Liver (tissue), 9 donors: ENCODE measurements around the gene MAN1C1. TPM values are rescaled to one million over a fixed set of nuclear protein-coding genes. Genes with fewer than 3 reads are reported as not detected.
A peak's percentile ranks its signal among the peaks of the same experiment; 100 is the strongest.

Experiments
- DNase-seq: peaks from one replicate; pipeline ENCODE4 v3.0.0-alpha.2; 2017; ENCODE audit warnings: low spot score
- H3K27ac ChIP-seq, 2 donors: one replicate each; pipeline ENCODE4 v1.7.0; 2013; ENCODE audit warnings: inconsistent platforms in 2 of 2, low read length in 2 of 2, control low read depth in 1 of 2, low read depth in 1 of 2, mild to moderate bottlenecking in 1 of 2
- H3K27me3 ChIP-seq, 4 donors: one replicate each; pipeline versions ENCODE4 v1.6.1 to v1.7.0; 2013; ENCODE audit warnings: low read length in 3 of 4, inconsistent platforms in 1 of 4, mild to moderate bottlenecking in 1 of 4, moderate library complexity in 1 of 4; ENCODE audit not compliant: control insufficient read depth in 4 of 4, insufficient read depth in 4 of 4
- H3K36me3 ChIP-seq, 4 donors: one replicate each; pipeline versions ENCODE4 v1.6.1 to v1.7.0; 2013; ENCODE audit warnings: low read length in 3 of 4, mild to moderate bottlenecking in 3 of 4, low read depth in 1 of 4, moderate library complexity in 1 of 4; ENCODE audit not compliant: control insufficient read depth in 4 of 4, insufficient read depth in 3 of 4
- H3K4me1 ChIP-seq, 4 donors: one replicate each; pipeline versions ENCODE4 v1.6.1 to v1.7.0; 2013; ENCODE audit warnings: low read length in 3 of 4, mild to moderate bottlenecking in 3 of 4, moderate library complexity in 1 of 4; ENCODE audit not compliant: control insufficient read depth in 4 of 4, insufficient read depth in 4 of 4
- H3K4me3 ChIP-seq, 3 donors: one replicate each; pipeline versions ENCODE4 v1.6.1 to v1.7.0; 2013; ENCODE audit warnings: low read length in 3 of 3, control low read depth in 1 of 3, low read depth in 1 of 3, mild to moderate bottlenecking in 1 of 3
- H3K9ac ChIP-seq, 2 donors: one replicate each; pipeline ENCODE4 v1.7.0; 2013; ENCODE audit warnings: low read length in 2 of 2, mild to moderate bottlenecking in 2 of 2, moderate library complexity in 2 of 2, control low read depth in 1 of 2, low read depth in 1 of 2
- H3K9me3 ChIP-seq, 4 donors: one replicate each; pipeline versions ENCODE4 v1.6.1 to v1.7.0; 2013; ENCODE audit warnings: low read length in 3 of 4; ENCODE audit not compliant: control insufficient read depth in 4 of 4
- ATF3 ChIP-seq: IDR thresholded peaks from 2 replicates; pipeline ENCODE4 v1.6.1; 2016; ENCODE audit warnings: antibody characterized with exemption
- CTCF ChIP-seq: fragments of 150-350 bp; IDR thresholded peaks from 2 replicates; pipeline ENCODE4 v1.5.1; 2017; ENCODE audit warnings: improper control_type of control experiment, low read depth, low read length; ENCODE audit not compliant: missing input control
- EGR1 ChIP-seq, 2 donors: IDR thresholded peaks; 2 replicates each; pipeline ENCODE4 v1.6.1; 2016 to 2018; ENCODE audit warnings: antibody characterized with exemption in 2 of 2, low read depth in 2 of 2
- FOXA1 ChIP-seq: IDR thresholded peaks from 2 replicates; pipeline ENCODE4 v1.6.1; 2016; ENCODE audit warnings: antibody characterized with exemption
- GABPA ChIP-seq, 2 donors: IDR thresholded peaks in 1 of 2; conservative IDR thresholded peaks in 1 of 2; 2 replicates each; pipeline ENCODE4 v1.6.1; 2016; ENCODE audit warnings: antibody characterized with exemption in 2 of 2, mild to moderate bottlenecking in 1 of 2, moderate library complexity in 1 of 2
- HNF4A ChIP-seq, 2 donors: conservative IDR thresholded peaks; 2 replicates each; pipeline ENCODE4 v1.6.1; 2016; ENCODE audit warnings: antibody characterized with exemption in 2 of 2, mild to moderate bottlenecking in 2 of 2
- HNF4G ChIP-seq: IDR thresholded peaks from 2 replicates; pipeline ENCODE4 v1.6.1; 2016; ENCODE audit warnings: antibody characterized with exemption
- JUND ChIP-seq, 2 donors: IDR thresholded peaks; 2 replicates each; pipeline ENCODE4 v1.6.1; 2016; ENCODE audit warnings: antibody characterized with exemption in 2 of 2
- MAX ChIP-seq: IDR thresholded peaks from 2 replicates; pipeline ENCODE4 v1.6.1; 2016; ENCODE audit warnings: antibody characterized with exemption
- NR2F2 ChIP-seq: IDR thresholded peaks from 2 replicates; pipeline ENCODE4 v1.6.1; 2016; ENCODE audit warnings: antibody characterized with exemption
- RAD21 ChIP-seq, 2 donors: IDR thresholded peaks; 2 replicates each; pipeline ENCODE4 v1.6.1; 2016; ENCODE audit warnings: antibody characterized with exemption in 2 of 2, mild to moderate bottlenecking in 2 of 2
- REST ChIP-seq: IDR thresholded peaks from 2 replicates; pipeline ENCODE4 v1.6.1; 2016; ENCODE audit warnings: antibody characterized with exemption, mild to moderate bottlenecking
- RXRA ChIP-seq, 2 donors: IDR thresholded peaks; 2 replicates each; pipeline ENCODE4 v1.6.1; 2017 to 2018; ENCODE audit warnings: antibody characterized with exemption in 2 of 2, mild to moderate bottlenecking in 1 of 2
- SP1 ChIP-seq: IDR thresholded peaks from 2 replicates; pipeline ENCODE4 v1.6.1; 2018; ENCODE audit warnings: antibody characterized with exemption, mild to moderate bottlenecking
- YY1 ChIP-seq: IDR thresholded peaks from 2 replicates; pipeline ENCODE4 v1.6.1; 2016; ENCODE audit warnings: antibody characterized with exemption, mild to moderate bottlenecking
- ZBTB33 ChIP-seq: IDR thresholded peaks from 2 replicates; pipeline ENCODE4 v1.6.1; 2016; ENCODE audit warnings: antibody characterized with exemption
- WGBS: extraction: QIAGEN DNeasy Blood & Tissue Kit; methylation state at CpG from one replicate; pipeline ENCODE4 v1.1.7; 2013; 5-methylcytosine and 5-hydroxymethylcytosine counted together
- polyA plus RNA-seq, 2 donors: library from polyadenylated mRNA; stranded (reverse) in 1 of 2; unstranded in 1 of 2; fragments of 200-250 nt in 1 of 2; fragments of >200 nt in 1 of 2; fragmentation: Nextera tagmentation in 1 of 2; extraction: Ambion mirVana in 1 of 2; gene quantifications; one replicate each; pipeline versions ENCODE4 v1.2.1 to v1.2.3, GENCODE V29; 2013 to 2015
- total RNA-seq, 2 donors: library from RNA; depleted of rRNA; stranded (reverse); fragments of >200 nt; gene quantifications; one replicate each; pipeline ENCODE4 v1.2.3, GENCODE V29; 2014
- donor health status: healthy.
- donor health status: healthy.
- donor health status: healthy.
- donor health status: healthy.
- donor health status: healthy.

MAN1C1 gene
- total and polyA plus RNA-seq, 4 donors, result 6.3 to 16.0 (median 8.1) TPM

- Histone ChIP-seq H3K9me3 (no peaks in the 10 kb centered on the region), H3K4me3 (no peak overlapping the region), H3K4me1 (peaks cover 4 to 30% (median 14%) of the 10 kb centered on the region in 4 donors), H3K27ac (peak overlapping the region; percentile 74 to 79), H3K9ac (no peak overlapping the region), H3K27me3 (no peaks in the 10 kb centered on the region), H3K36me3 (no peaks in the 10 kb centered on the region)
- no peak for DNase-seq
- TF ChIP-seq ATF3, result peak; percentile 67
- TF ChIP-seq SP1, result peak; percentile 90
- TF ChIP-seq NR2F2, result no peak
- peak; percentile 87 for TF ChIP-seq YY1
- TF ChIP-seq MAX, result peak; percentile 51
- no peak for TF ChIP-seq HNF4G
- no peak for TF ChIP-seq GABPA (IDR thresholded peaks at IDR 0.05 in 1 of 2, conservative IDR thresholded peaks at IDR 0.05 in 1 of 2)
- peak; percentile 3 to 26 for TF ChIP-seq RAD21 (IDR thresholded peaks at IDR 0.05)
- TF ChIP-seq RXRA (IDR thresholded peaks at IDR 0.05), result peak; percentile 72 to 80
- peak; percentile 79 to 90 for TF ChIP-seq HNF4A (conservative IDR thresholded peaks at IDR 0.05)
- TF ChIP-seq JUND (IDR thresholded peaks at IDR 0.05), result peak; percentile 30 to 91
- no peak for TF ChIP-seq ZBTB33
- no peak for TF ChIP-seq FOXA1
- peak in 1 of 2 donors; percentile 4 for TF ChIP-seq EGR1 (IDR thresholded peaks at IDR 0.05; ENCODE audit: low read depth in 2 of 2)
- 29% methylated on average over 6 of the region's 6 CpGs for WGBS
Measured at GRCh38 chr1:25682059-25682601, 65.5 kb downstream of the MAN1C1 start.

- no peaks in the 10 kb centered on the region for H3K36me3 ChIP-seq
- H3K27ac ChIP-seq, result peak overlapping the region in 1 of 2 donors; percentile 74
- WGBS, result 86% methylated on average over 4 of the region's 4 CpGs
Measured at GRCh38 chr1:25683177-25683576, 66.6 kb downstream of the MAN1C1 start.

More at GRCh38 chr1:25683177-25683576, 66.6 kb downstream of the MAN1C1 start:
- no peak for TF ChIP-seq FOXA1
- TF ChIP-seq JUND (IDR thresholded peaks at IDR 0.05), result no peak
- no peak for TF ChIP-seq YY1
- TF ChIP-seq REST, result no peak
- TF ChIP-seq GABPA (IDR thresholded peaks at IDR 0.05 in 1 of 2, conservative IDR thresholded peaks at IDR 0.05 in 1 of 2), result no peak
- no peak for TF ChIP-seq SP1
- TF ChIP-seq EGR1 (IDR thresholded peaks at IDR 0.05; ENCODE audit: low read depth in 2 of 2), result no peak
- no peak for TF ChIP-seq HNF4A (conservative IDR thresholded peaks at IDR 0.05)
- TF ChIP-seq HNF4G, result no peak
- no peak for TF ChIP-seq ATF3
- no peak for TF ChIP-seq CTCF
- Histone ChIP-seq H3K27me3 (no peaks in the 10 kb centered on the region), H3K9ac (no peak overlapping the region), H3K4me3 (no peak overlapping the region), H3K4me1 (peaks cover 4 to 30% (median 14%) of the 10 kb centered on the region in 4 donors), H3K9me3 (no peaks in the 10 kb centered on the region)
- no peak for DNase-seq
